ENCODE results near the gene KIAA0232.

Gene KIAA0232

GRCh38 chr4:6778435-6778834 lies 4.1 kb upstream of the KIAA0232 start:
- no peaks in the 10 kb centered on the region for H3K36me3 ChIP-seq (replicated peaks; ENCODE audit: insufficient read depth, low read length)
- no peak overlapping the region for H2AFZ ChIP-seq (ENCODE audit: low read length)
- DNase-seq, result no peak
- H3F3A ChIP-seq (ENCODE audit: insufficient read depth, low read length), result peaks cover 8% of the 10 kb centered on the region; the same call in 1 of the 2 replicates
- TF ChIP-seq EZH2phosphoT487 (IDR thresholded peaks at IDR 0.05; ENCODE audit: low read length) (no peak), EZH2 (optimal IDR thresholded peaks at IDR 0.05; ENCODE audit: low read depth, low read length) (no peak), CTCF (IDR thresholded peaks at IDR 0.05; ENCODE audit: low read length) (no peak)
- H3K9me2 ChIP-seq (replicated peaks; ENCODE audit: insufficient read depth, low read length), result no peaks in the 10 kb centered on the region
- H3K4me2 ChIP-seq (ENCODE audit: low read depth, low read length), result no peak overlapping the region
- H3K4me1 ChIP-seq (ENCODE audit: low read length), result peaks cover 10% of the 10 kb centered on the region
- no peaks in the 10 kb centered on the region for H3K9me3 ChIP-seq (replicated peaks; ENCODE audit: insufficient read depth, low read length)
- peaks cover 4% of the 10 kb centered on the region; the same call in 1 of the 2 replicates for H3K79me2 ChIP-seq (ENCODE audit: low read length)
- no peak overlapping the region for H3K9ac ChIP-seq (ENCODE audit: low read length)
- H3K4me3 ChIP-seq (ENCODE audit: low read length), result no peak overlapping the region
- H3K27me3 ChIP-seq (replicated peaks; ENCODE audit: insufficient read depth, low read length), result peaks cover 32% of the 10 kb centered on the region
- no peaks in the 10 kb centered on the region for H4K20me1 ChIP-seq (ENCODE audit: insufficient read depth, low read length)
- no peak overlapping the region for H3K27ac ChIP-seq (ENCODE audit: low read length)

GRCh38 chr4:6779667-6780565 lies 2.6 kb upstream of the KIAA0232 start:
- H3K9me2 ChIP-seq (replicated peaks; ENCODE audit: insufficient read depth, low read length), result no peaks in the 10 kb centered on the region
- peaks cover 10% of the 10 kb centered on the region for H4K20me1 ChIP-seq (ENCODE audit: insufficient read depth, low read length)
- no peaks in the 10 kb centered on the region for H3K9me3 ChIP-seq (replicated peaks; ENCODE audit: insufficient read depth, low read length)
- H3K4me2 ChIP-seq (ENCODE audit: low read depth, low read length), result no peak overlapping the region
- H3K79me2 ChIP-seq (ENCODE audit: low read length), result peaks cover 17% of the 10 kb centered on the region
- H3K4me3 ChIP-seq (ENCODE audit: low read length), result no peak overlapping the region
- no peaks in the 10 kb centered on the region for H3K36me3 ChIP-seq (replicated peaks; ENCODE audit: insufficient read depth, low read length)
- peaks cover 32% of the 10 kb centered on the region for H3K27me3 ChIP-seq (replicated peaks; ENCODE audit: insufficient read depth, low read length)
- H3K9ac ChIP-seq (ENCODE audit: low read length), result no peak overlapping the region
- peaks cover 8% of the 10 kb centered on the region; the same call in 1 of the 2 replicates for H3F3A ChIP-seq (ENCODE audit: insufficient read depth, low read length)
- H2AFZ ChIP-seq (ENCODE audit: low read length), result no peak overlapping the region
- no peak overlapping the region for H3K27ac ChIP-seq (ENCODE audit: low read length)
- no peak for DNase-seq
- no peak for TF ChIP-seq EZH2 (optimal IDR thresholded peaks at IDR 0.05; ENCODE audit: low read depth, low read length)
- no peak for TF ChIP-seq CTCF (IDR thresholded peaks at IDR 0.05; ENCODE audit: low read length)
- no peak for TF ChIP-seq EZH2phosphoT487 (IDR thresholded peaks at IDR 0.05; ENCODE audit: low read length)
- peaks cover 15% of the 10 kb centered on the region for H3K4me1 ChIP-seq (ENCODE audit: low read length)

DNA sequence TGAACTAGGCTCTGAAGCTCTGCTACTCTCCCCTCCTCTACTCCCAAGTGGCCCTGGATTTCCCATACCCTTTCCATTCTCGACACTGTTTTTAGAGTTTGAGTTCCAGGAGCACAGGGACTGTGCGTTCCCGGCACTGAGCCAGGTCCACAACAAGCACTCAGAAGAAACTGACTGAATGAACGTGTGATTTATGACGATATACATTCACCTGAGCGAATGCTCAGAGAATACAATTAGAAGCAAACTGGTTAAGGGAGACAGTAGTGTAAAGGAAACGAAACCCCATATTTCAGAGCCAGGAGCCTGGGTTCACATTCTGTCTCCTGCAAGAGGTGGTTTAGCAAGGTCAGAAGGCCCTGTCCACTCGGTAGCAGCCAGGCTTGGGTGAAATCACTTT lies 1.4 kb upstream of the KIAA0232 start:
- Histone ChIP-seq H3K4me2 (ENCODE audit: low read depth, low read length) (no peak overlapping the region), H3K9ac (ENCODE audit: low read length) (no peak overlapping the region), H3K9me3 (replicated peaks; ENCODE audit: insufficient read depth, low read length) (no peaks in the 10 kb centered on the region), H2AFZ (ENCODE audit: low read length) (no peak overlapping the region), H3K4me1 (ENCODE audit: low read length) (peaks cover 15% of the 10 kb centered on the region), H3K79me2 (ENCODE audit: low read length) (peaks cover 29% of the 10 kb centered on the region), H3K36me3 (replicated peaks; ENCODE audit: insufficient read depth, low read length) (no peaks in the 10 kb centered on the region), H3K27ac (ENCODE audit: low read length) (no peak overlapping the region), H3K9me2 (replicated peaks; ENCODE audit: insufficient read depth, low read length) (no peaks in the 10 kb centered on the region), H3K4me3 (ENCODE audit: low read length) (no peak overlapping the region), H3K27me3 (replicated peaks; ENCODE audit: insufficient read depth, low read length) (peaks cover 25% of the 10 kb centered on the region), H3F3A (ENCODE audit: insufficient read depth, low read length) (peaks cover 8% of the 10 kb centered on the region; the same call in 1 of the 2 replicates), H4K20me1 (ENCODE audit: insufficient read depth, low read length) (peaks cover 10% of the 10 kb centered on the region)
- TF ChIP-seq CTCF (IDR thresholded peaks at IDR 0.05; ENCODE audit: low read length) (no peak), EZH2phosphoT487 (IDR thresholded peaks at IDR 0.05; ENCODE audit: low read length) (no peak), EZH2 (optimal IDR thresholded peaks at IDR 0.05; ENCODE audit: low read depth, low read length) (no peak)
- DNase-seq, result no peak
